Liver (tissue), 9 donors: Measurements from ENCODE around the gene FZR1. TPM values are rescaled to one million over a fixed set of nuclear protein-coding genes. Genes with fewer than 3 reads are reported as not detected.

Experiments
- DNase-seq: peaks from one replicate; pipeline ENCODE4 v3.0.0-alpha.2; 2017; ENCODE audit warnings: low spot score
- H3K27ac ChIP-seq, 2 donors: one replicate each; pipeline ENCODE4 v1.7.0; 2013; ENCODE audit warnings: inconsistent platforms in 2 of 2, low read length in 2 of 2, control low read depth in 1 of 2, low read depth in 1 of 2, mild to moderate bottlenecking in 1 of 2
- H3K27me3 ChIP-seq, 4 donors: one replicate each; pipeline versions ENCODE4 v1.6.1 to v1.7.0; 2013; ENCODE audit warnings: low read length in 3 of 4, inconsistent platforms in 1 of 4, mild to moderate bottlenecking in 1 of 4, moderate library complexity in 1 of 4; ENCODE audit not compliant: control insufficient read depth in 4 of 4, insufficient read depth in 4 of 4
- H3K36me3 ChIP-seq, 4 donors: one replicate each; pipeline versions ENCODE4 v1.6.1 to v1.7.0; 2013; ENCODE audit warnings: low read length in 3 of 4, mild to moderate bottlenecking in 3 of 4, low read depth in 1 of 4, moderate library complexity in 1 of 4; ENCODE audit not compliant: control insufficient read depth in 4 of 4, insufficient read depth in 3 of 4
- H3K4me1 ChIP-seq, 4 donors: one replicate each; pipeline versions ENCODE4 v1.6.1 to v1.7.0; 2013; ENCODE audit warnings: low read length in 3 of 4, mild to moderate bottlenecking in 3 of 4, moderate library complexity in 1 of 4; ENCODE audit not compliant: control insufficient read depth in 4 of 4, insufficient read depth in 4 of 4
- H3K4me3 ChIP-seq, 3 donors: one replicate each; pipeline versions ENCODE4 v1.6.1 to v1.7.0; 2013; ENCODE audit warnings: low read length in 3 of 3, control low read depth in 1 of 3, low read depth in 1 of 3, mild to moderate bottlenecking in 1 of 3
- H3K9ac ChIP-seq, 2 donors: one replicate each; pipeline ENCODE4 v1.7.0; 2013; ENCODE audit warnings: low read length in 2 of 2, mild to moderate bottlenecking in 2 of 2, moderate library complexity in 2 of 2, control low read depth in 1 of 2, low read depth in 1 of 2
- H3K9me3 ChIP-seq, 4 donors: one replicate each; pipeline versions ENCODE4 v1.6.1 to v1.7.0; 2013; ENCODE audit warnings: low read length in 3 of 4; ENCODE audit not compliant: control insufficient read depth in 4 of 4
- EGR1 ChIP-seq, 2 donors: IDR thresholded peaks; 2 replicates each; pipeline ENCODE4 v1.6.1; 2016 to 2018; ENCODE audit warnings: antibody characterized with exemption in 2 of 2, low read depth in 2 of 2
- FOXA1 ChIP-seq: IDR thresholded peaks from 2 replicates; pipeline ENCODE4 v1.6.1; 2016; ENCODE audit warnings: antibody characterized with exemption
- GABPA ChIP-seq, 2 donors: IDR thresholded peaks in 1 of 2; conservative IDR thresholded peaks in 1 of 2; 2 replicates each; pipeline ENCODE4 v1.6.1; 2016; ENCODE audit warnings: antibody characterized with exemption in 2 of 2, mild to moderate bottlenecking in 1 of 2, moderate library complexity in 1 of 2
- HNF4G ChIP-seq: IDR thresholded peaks from 2 replicates; pipeline ENCODE4 v1.6.1; 2016; ENCODE audit warnings: antibody characterized with exemption
- JUND ChIP-seq, 2 donors: IDR thresholded peaks; 2 replicates each; pipeline ENCODE4 v1.6.1; 2016; ENCODE audit warnings: antibody characterized with exemption in 2 of 2
- NR2F2 ChIP-seq: IDR thresholded peaks from 2 replicates; pipeline ENCODE4 v1.6.1; 2016; ENCODE audit warnings: antibody characterized with exemption
- RAD21 ChIP-seq, 2 donors: IDR thresholded peaks; 2 replicates each; pipeline ENCODE4 v1.6.1; 2016; ENCODE audit warnings: antibody characterized with exemption in 2 of 2, mild to moderate bottlenecking in 2 of 2
- RXRA ChIP-seq, 2 donors: IDR thresholded peaks; 2 replicates each; pipeline ENCODE4 v1.6.1; 2017 to 2018; ENCODE audit warnings: antibody characterized with exemption in 2 of 2, mild to moderate bottlenecking in 1 of 2
- SP1 ChIP-seq: IDR thresholded peaks from 2 replicates; pipeline ENCODE4 v1.6.1; 2018; ENCODE audit warnings: antibody characterized with exemption, mild to moderate bottlenecking
- TAF1 ChIP-seq: conservative IDR thresholded peaks from 2 replicates; pipeline ENCODE4 v1.6.1; 2016; ENCODE audit warnings: antibody characterized with exemption, mild to moderate bottlenecking
- YY1 ChIP-seq: IDR thresholded peaks from 2 replicates; pipeline ENCODE4 v1.6.1; 2016; ENCODE audit warnings: antibody characterized with exemption, mild to moderate bottlenecking
- WGBS: extraction: QIAGEN DNeasy Blood & Tissue Kit; methylation state at CpG from one replicate; pipeline ENCODE4 v1.1.7; 2013; 5-methylcytosine and 5-hydroxymethylcytosine counted together
- polyA plus RNA-seq, 2 donors: library from polyadenylated mRNA; stranded (reverse) in 1 of 2; unstranded in 1 of 2; fragments of 200-250 nt in 1 of 2; fragments of >200 nt in 1 of 2; fragmentation: Nextera tagmentation in 1 of 2; extraction: Ambion mirVana in 1 of 2; gene quantifications; one replicate each; pipeline versions ENCODE4 v1.2.1 to v1.2.3, GENCODE V29; 2013 to 2015
- total RNA-seq, 2 donors: library from RNA; depleted of rRNA; stranded (reverse); fragments of >200 nt; gene quantifications; one replicate each; pipeline ENCODE4 v1.2.3, GENCODE V29; 2014
- TF ChIP-seq, protein P1 (sequence below): IDR thresholded peaks from 2 replicates; pipeline ENCODE4 v1.6.1; 2016; ENCODE audit warnings: antibody characterized with exemption
- TF ChIP-seq, protein P2 (sequence below): IDR thresholded peaks from 2 replicates; pipeline ENCODE4 v1.6.1; 2016; ENCODE audit warnings: antibody characterized with exemption
- TF ChIP-seq, protein P3 (sequence below): IDR thresholded peaks from 2 replicates; pipeline ENCODE4 v1.6.1; 2016; ENCODE audit warnings: antibody characterized with exemption
- TF ChIP-seq, protein P4 (sequence below): IDR thresholded peaks from 2 replicates; pipeline ENCODE4 v1.6.1; 2016; ENCODE audit warnings: antibody characterized with exemption, mild to moderate bottlenecking
- donor health status: healthy.
- donor health status: healthy.
- donor health status: healthy.
- donor health status: healthy.
- donor health status: healthy.

Gene FZR1
- total and polyA plus RNA-seq, 4 donors, result 17.0 to 27.3 (median 20.3) TPM

DNA sequence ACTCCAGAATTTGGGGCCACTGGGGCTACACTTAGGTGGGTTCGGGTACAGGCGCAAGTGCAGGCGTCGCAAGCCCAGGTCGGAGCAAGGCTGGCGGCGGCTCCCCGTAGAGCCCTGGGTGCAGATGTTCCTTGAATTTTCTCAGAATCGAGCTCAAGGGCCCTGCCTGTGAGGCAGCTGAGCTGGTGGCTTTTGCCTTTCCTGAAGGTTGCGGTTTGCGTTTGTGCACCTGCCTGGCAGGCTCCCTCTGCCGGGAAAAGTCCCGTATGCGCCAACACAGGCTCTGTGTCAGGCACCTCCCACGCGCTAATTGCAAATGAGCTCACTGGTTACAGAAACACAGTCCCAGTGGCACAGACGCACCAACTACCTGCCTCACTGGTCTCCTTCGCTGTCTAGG, 11.6 kb upstream of the FZR1 start:
- Histone ChIP-seq H3K9ac (no peak overlapping the region), H3K4me1 (peaks cover 4 to 5% (median 5%) of the 10 kb centered on the region in 4 donors), H3K27ac (no peak overlapping the region), H3K27me3 (no peaks in the 10 kb centered on the region), H3K4me3 (no peak overlapping the region), H3K36me3 (peaks cover 0 to 32% (median 12%) of the 10 kb centered on the region in 4 donors), H3K9me3 (no peaks in the 10 kb centered on the region)
- 96% methylated on average over 18 of the region's 18 CpGs for WGBS
- TF ChIP-seq, protein P1, sequence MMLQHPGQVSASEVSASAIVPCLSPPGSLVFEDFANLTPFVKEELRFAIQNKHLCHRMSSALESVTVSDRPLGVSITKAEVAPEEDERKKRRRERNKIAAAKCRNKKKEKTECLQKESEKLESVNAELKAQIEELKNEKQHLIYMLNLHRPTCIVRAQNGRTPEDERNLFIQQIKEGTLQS, result no peak
- TF ChIP-seq RXRA (IDR thresholded peaks at IDR 0.05), result no peak
- TF ChIP-seq GABPA (IDR thresholded peaks at IDR 0.05 in 1 of 2, conservative IDR thresholded peaks at IDR 0.05 in 1 of 2), result no peak
- TF ChIP-seq, protein P2, sequence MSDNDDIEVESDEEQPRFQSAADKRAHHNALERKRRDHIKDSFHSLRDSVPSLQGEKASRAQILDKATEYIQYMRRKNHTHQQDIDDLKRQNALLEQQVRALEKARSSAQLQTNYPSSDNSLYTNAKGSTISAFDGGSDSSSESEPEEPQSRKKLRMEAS, result no peak
- no peak for TF ChIP-seq EGR1 (IDR thresholded peaks at IDR 0.05; ENCODE audit: low read depth in 2 of 2)
- TF ChIP-seq HNF4G, result no peak
- TF ChIP-seq, protein P3, sequence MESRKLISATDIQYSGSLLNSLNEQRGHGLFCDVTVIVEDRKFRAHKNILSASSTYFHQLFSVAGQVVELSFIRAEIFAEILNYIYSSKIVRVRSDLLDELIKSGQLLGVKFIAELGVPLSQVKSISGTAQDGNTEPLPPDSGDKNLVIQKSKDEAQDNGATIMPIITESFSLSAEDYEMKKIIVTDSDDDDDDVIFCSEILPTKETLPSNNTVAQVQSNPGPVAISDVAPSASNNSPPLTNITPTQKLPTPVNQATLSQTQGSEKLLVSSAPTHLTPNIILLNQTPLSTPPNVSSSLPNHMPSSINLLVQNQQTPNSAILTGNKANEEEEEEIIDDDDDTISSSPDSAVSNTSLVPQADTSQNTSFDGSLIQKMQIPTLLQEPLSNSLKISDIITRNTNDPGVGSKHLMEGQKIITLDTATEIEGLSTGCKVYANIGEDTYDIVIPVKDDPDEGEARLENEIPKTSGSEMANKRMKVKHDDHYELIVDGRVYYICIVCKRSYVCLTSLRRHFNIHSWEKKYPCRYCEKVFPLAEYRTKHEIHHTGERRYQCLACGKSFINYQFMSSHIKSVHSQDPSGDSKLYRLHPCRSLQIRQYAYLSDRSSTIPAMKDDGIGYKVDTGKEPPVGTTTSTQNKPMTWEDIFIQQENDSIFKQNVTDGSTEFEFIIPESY, result no peak
- no peak for TF ChIP-seq SP1
- TF ChIP-seq FOXA1, result no peak
- no peak for TF ChIP-seq YY1
- TF ChIP-seq TAF1, result no peak
- TF ChIP-seq RAD21 (IDR thresholded peaks at IDR 0.05), result no peak
- no peak for TF ChIP-seq JUND (IDR thresholded peaks at IDR 0.05)
- TF ChIP-seq, protein P4, sequence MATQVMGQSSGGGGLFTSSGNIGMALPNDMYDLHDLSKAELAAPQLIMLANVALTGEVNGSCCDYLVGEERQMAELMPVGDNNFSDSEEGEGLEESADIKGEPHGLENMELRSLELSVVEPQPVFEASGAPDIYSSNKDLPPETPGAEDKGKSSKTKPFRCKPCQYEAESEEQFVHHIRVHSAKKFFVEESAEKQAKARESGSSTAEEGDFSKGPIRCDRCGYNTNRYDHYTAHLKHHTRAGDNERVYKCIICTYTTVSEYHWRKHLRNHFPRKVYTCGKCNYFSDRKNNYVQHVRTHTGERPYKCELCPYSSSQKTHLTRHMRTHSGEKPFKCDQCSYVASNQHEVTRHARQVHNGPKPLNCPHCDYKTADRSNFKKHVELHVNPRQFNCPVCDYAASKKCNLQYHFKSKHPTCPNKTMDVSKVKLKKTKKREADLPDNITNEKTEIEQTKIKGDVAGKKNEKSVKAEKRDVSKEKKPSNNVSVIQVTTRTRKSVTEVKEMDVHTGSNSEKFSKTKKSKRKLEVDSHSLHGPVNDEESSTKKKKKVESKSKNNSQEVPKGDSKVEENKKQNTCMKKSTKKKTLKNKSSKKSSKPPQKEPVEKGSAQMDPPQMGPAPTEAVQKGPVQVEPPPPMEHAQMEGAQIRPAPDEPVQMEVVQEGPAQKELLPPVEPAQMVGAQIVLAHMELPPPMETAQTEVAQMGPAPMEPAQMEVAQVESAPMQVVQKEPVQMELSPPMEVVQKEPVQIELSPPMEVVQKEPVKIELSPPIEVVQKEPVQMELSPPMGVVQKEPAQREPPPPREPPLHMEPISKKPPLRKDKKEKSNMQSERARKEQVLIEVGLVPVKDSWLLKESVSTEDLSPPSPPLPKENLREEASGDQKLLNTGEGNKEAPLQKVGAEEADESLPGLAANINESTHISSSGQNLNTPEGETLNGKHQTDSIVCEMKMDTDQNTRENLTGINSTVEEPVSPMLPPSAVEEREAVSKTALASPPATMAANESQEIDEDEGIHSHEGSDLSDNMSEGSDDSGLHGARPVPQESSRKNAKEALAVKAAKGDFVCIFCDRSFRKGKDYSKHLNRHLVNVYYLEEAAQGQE, result no peak
- no peak for TF ChIP-seq NR2F2
- DNase-seq, result no peak

DNA sequence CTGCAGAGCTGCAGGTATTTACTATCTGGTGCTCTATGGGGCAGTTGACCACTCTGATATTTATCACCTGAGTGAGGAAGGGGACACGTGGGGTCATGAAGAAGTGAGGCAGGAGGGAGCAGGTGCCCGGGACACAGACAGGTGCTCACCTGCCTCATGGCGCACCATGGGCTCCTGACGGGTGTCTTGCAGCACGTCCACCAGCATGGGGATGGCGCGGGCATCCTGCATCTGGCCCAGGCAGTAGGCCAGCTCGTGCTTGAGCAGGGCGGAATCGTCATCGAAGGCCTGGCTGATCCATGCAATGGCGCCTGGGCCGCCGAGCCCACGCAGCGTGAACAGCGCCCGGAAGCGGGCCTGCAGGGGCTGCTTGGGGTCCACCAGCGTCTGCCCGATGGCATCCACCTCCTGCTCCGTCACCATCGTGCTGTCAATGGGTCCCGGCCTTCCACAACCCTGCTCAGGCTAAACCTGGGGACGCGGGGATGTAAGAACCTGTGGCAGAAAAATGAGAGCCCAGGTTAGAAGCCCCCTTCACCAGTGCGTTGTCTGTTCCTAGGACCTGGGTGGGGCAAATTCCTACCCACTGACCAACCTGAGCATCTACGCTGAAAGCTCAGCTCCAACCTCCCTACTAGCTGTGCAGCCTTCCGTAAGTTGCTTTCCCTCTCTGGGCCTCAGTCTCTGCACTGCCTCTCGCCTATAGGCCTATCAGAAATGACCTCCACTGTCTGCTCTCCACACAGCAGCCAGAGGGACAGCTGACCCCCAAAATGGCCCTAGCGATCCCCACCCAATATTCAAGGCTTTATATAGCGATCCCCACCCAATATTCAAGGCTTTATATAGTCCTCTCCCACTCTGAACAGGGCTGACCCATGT, 9.5 kb upstream of the FZR1 start:
- Histone ChIP-seq H3K36me3 (peaks cover 0 to 28% (median 9%) of the 10 kb centered on the region in 4 donors), H3K27me3 (no peaks in the 10 kb centered on the region), H3K9ac (no peak overlapping the region), H3K9me3 (no peaks in the 10 kb centered on the region), H3K27ac (no peak overlapping the region), H3K4me3 (no peak overlapping the region), H3K4me1 (peaks cover 4 to 17% (median 14%) of the 10 kb centered on the region in 4 donors)
- no peak for DNase-seq
- WGBS, result 98% methylated on average over 32 of the region's 32 CpGs
- TF ChIP-seq, protein P4, result no peak
- no peak for TF ChIP-seq TAF1
